Ishikawa (cell line): ENCODE measurements around the gene DPEP1.

ENCODE experiments used
- CEBPB ChIP-seq: IDR thresholded peaks from 2 replicates; pipeline ENCODE4 v1.6.1; 2012
- CREB1 ChIP-seq: IDR thresholded peaks from 2 replicates; pipeline ENCODE4 v1.6.1; 2012; ENCODE audit warnings: low read depth
- EGR1 ChIP-seq: IDR thresholded peaks from 2 replicates; pipeline ENCODE4 v1.6.1; 2012
- EP300 ChIP-seq: IDR thresholded peaks from 2 replicates; pipeline ENCODE4 v1.6.1; 2012; ENCODE audit warnings: borderline replicate concordance
- FOXM1 ChIP-seq: IDR thresholded peaks from 2 replicates; pipeline ENCODE4 v1.6.1; 2012; ENCODE audit warnings: low read depth, borderline replicate concordance
- MAX ChIP-seq: IDR thresholded peaks from 2 replicates; pipeline ENCODE4 v1.6.1; 2012
- NFIC ChIP-seq: IDR thresholded peaks from 2 replicates; pipeline ENCODE4 v1.6.1; 2012
- RAD21 ChIP-seq: IDR thresholded peaks from 2 replicates; pipeline ENCODE4 v1.6.1; 2012; ENCODE audit warnings: low read depth
- REST ChIP-seq: IDR thresholded peaks from 2 replicates; pipeline ENCODE4 v1.6.1; 2012; ENCODE audit warnings: low read depth, mild to moderate bottlenecking
- TAF1 ChIP-seq: IDR thresholded peaks from 2 replicates; pipeline ENCODE4 v1.6.1; 2012; ENCODE audit warnings: low read depth, mild to moderate bottlenecking
- TEAD4 ChIP-seq: IDR thresholded peaks from 2 replicates; pipeline ENCODE4 v1.6.1; 2012
- YY1 ChIP-seq: IDR thresholded peaks from 2 replicates; pipeline ENCODE4 v1.6.1; 2012; ENCODE audit warnings: low read depth
- ZBTB7A ChIP-seq: IDR thresholded peaks from 2 replicates; pipeline ENCODE4 v1.6.1; 2012; ENCODE audit warnings: low read depth
- TF ChIP-seq, protein P1 (sequence below): IDR thresholded peaks from 2 replicates; pipeline ENCODE4 v1.6.1; 2012

- TF ChIP-seq TAF1 (no peak), CEBPB (no peak), REST (no peak), FOXM1 (no peak), EP300 (no peak), NFIC (no peak), RAD21 (no peak), EGR1 (no peak), YY1 (no peak), ZBTB7A (no peak), CREB1 (no peak), MAX (no peak), TEAD4 (no peak)
- TF ChIP-seq, protein P1, sequence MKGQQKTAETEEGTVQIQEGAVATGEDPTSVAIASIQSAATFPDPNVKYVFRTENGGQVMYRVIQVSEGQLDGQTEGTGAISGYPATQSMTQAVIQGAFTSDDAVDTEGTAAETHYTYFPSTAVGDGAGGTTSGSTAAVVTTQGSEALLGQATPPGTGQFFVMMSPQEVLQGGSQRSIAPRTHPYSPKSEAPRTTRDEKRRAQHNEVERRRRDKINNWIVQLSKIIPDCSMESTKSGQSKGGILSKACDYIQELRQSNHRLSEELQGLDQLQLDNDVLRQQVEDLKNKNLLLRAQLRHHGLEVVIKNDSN = no peak
These were observed 43.1 kb downstream of the DPEP1 start for GRCh38 chr16:89656435-89657121.
